ENCODE data around the gene TTC6.

Gene TTC6

GRCh38 chr14:37642125-37642524, 46.7 kb downstream of the TTC6 start:
- Histone ChIP-seq H3K36me3 (ENCODE audit: insufficient read depth, low read length) (no peaks in the 10 kb centered on the region), H3K27me3 (ENCODE audit: insufficient read depth, low read length) (no peaks in the 10 kb centered on the region), H2AFZ (ENCODE audit: low read depth, low read length) (no peak overlapping the region), H3K4me1 (ENCODE audit: insufficient read depth, low read length) (no peaks in the 10 kb centered on the region), H3K4me3 (ENCODE audit: low read length) (no peak overlapping the region), H3K9me3 (ENCODE audit: low read length) (no peaks in the 10 kb centered on the region)

- Histone ChIP-seq H3K4me1 (ENCODE audit: insufficient read depth, low read length) (no peaks in the 10 kb centered on the region), H3K27me3 (ENCODE audit: insufficient read depth, low read length) (no peaks in the 10 kb centered on the region), H3K36me3 (ENCODE audit: insufficient read depth, low read length) (no peaks in the 10 kb centered on the region), H3K9me3 (ENCODE audit: low read length) (no peaks in the 10 kb centered on the region), H2AFZ (ENCODE audit: low read depth, low read length) (no peak overlapping the region), H3K4me3 (ENCODE audit: low read length) (no peak overlapping the region)
Measured at GRCh38 chr14:37643701-37644100, 48.3 kb downstream of the TTC6 start.
